RKO (cell line): ENCODE results near the gene COIL.
"Not testable (repeated sequence)": the region's sequence is repeated elsewhere in the genome, so short reads cannot be mapped to it uniquely, and the experiment has no call there.

Experiments
- DNase-seq: peaks from one replicate; pipeline ENCODE4 v3.0.0-alpha.2; 2016; ENCODE audit warnings: low spot score

Gene COIL

DNA sequence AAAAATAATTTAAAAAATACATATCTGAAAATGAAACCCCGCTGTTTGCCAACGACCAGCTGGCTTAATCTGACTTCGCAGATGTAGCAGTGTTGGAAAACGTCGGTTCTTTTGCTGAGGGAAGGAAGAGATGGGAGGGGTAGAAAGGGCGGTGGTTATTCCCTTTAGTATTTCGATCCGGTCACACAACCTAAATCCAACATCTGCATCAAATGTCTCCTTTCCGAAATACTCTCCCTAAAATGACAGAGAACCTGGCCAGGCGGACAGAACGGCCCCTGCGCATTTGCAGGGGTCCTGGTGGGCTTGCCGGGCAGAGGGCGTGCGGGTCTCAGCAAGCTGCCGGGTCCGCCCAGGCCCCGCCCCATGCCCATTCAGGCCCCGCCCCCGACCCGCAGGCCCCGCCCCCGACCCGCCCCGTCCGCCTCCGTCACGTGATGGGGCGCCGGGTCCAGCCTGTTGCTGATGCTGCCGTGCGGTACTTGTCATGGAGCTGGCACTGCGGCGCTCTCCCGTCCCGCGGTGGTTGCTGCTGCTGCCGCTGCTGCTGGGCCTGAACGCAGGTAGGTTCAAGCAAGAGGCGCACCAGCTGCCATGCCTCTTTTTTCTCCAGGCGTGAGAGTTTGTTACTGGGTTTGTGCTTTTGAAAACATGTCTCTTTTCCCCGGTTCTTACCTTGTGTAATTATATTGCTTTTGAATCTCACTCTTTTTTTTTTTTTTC, 17.0 kb upstream of the COIL start, which contains the start of gene SCPEP1:
TSS of gene SCPEP1 (plus strand) at position 459 of the 723 bp plus-strand sequence. CDS start at position 488, 29 bp downstream.
- peak; percentile 89 for DNase-seq

DNA sequence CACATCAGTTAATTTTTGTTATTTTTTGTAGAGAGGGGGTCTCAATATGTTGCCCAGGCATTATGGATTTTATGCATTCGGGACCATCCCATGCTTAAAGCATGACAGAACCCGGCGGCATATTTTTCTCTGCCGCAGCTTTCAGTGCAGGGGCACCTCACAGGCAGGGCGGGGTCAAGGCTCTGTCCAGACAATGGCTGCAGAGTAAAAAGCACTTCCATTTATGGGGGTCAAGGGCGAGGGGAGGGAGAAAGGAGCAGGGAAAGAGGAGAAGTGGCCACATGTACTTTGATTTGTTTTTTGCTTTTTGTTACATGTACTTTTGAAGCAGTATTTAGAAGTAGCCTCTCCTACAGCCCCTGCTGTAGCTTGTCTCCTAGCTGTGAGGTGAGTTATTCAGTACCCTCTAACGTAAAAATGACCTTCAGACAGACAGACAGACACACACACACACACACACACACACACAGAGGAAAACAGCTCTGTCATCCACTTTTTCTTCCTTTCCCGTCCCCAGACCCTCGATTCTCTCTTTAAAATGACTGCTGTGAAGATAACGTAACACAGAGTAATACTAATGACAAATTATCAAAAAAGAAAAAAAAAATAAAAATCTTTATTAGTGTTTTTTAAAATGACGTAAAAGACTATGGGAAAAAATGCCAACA, 16.2 kb upstream of the COIL start:
- no peak for DNase-seq

- DNase-seq = no peak
Measured at GRCh38 chr17:56975656-56976055, 14.8 kb upstream of the COIL start.

- no peak for DNase-seq
Measured at GRCh38 chr17:56974055-56974454, 13.2 kb upstream of the COIL start.

GRCh38 chr17:56973520-56973919, 12.7 kb upstream of the COIL start:
- peak; percentile 75 for DNase-seq

DNA sequence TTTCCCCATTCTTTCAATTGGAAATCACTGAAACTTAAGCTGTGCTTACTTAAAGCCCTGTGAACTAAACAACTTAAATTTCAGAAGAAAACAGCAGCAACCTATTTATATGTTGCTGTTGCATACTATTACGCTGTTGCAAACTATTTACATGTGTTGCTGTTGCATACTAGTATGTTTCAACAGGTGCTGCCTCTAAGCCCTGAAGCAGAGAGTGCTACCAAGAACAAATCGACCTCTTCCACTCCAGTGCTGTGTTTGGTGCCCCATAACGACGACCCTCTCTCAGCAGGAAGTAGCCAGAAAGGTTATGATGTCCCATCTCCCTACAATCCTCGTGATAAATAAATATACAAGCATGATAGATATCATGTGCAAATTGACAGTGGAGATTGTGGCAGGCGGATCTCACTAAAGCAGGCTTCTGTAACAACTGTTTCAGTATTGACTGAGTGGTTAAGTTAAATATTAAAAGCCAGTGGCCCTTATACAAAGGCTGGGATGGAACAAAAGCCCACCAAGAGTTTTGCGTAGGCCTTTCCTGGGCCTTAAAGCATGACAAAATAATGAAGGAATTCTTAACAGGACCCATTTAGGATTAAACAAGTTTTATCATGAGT, 11.4 kb upstream of the COIL start:
- no peak for DNase-seq

DNA sequence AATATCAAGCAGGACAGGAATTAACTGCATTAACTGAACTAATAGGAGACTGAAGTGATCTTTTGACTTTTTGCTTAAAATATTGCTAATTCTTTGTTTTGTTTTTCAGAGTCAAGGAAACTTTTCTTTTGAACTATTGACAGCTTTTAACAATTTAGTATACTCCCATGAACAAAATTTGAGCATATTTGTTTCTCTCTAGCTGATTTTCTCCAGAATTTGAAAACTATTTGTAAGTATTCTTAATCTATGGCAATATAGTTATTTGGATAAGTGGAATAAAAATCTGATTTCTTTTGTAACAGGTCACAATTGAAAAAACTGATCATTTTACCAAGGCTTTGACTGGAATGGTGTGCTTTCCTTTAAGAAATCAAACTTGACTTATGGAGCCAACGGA, 10.1 kb upstream of the COIL start:
- no peak for DNase-seq

DNA sequence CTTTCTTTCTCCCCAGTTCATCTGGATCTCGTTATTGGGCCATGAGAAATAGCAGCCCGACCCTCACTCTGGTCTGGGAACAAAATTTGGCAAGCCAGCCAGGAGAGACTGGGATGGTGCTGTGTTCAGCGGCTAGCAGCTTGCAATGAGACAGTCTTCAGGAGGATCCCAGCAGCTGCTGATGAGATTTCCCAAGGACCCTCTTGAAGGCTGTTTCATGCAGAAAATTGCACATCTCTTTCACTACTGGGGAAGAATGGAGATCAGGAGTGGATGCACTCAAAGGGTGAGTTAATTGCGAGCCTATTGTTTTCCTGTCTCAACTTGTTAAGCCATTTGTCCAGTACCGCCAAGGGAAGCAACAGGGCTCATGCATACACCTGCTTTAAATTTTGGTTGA, 5.5 kb upstream of the COIL start:
- no peak for DNase-seq

DNA sequence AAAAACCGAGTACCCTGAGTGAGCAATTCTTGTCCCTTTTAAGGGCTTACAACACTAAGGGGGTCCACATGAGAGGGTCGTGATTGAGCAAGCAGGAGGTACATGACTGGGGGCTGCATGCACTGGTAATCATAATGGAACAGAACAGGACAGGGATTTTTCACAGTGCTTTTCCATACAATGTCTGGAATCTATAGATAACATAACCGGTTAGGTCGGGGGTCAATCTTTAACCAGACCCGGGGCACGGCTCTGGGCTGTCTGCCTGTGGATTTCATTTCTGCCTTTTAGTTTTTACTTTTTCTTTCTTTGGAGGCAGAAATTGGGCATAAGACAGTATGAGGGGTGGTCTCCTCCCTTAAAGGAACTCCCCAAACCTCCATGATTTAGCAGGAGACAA, 4.8 kb upstream of the COIL start:
- not testable (repeated sequence) for DNase-seq

DNA sequence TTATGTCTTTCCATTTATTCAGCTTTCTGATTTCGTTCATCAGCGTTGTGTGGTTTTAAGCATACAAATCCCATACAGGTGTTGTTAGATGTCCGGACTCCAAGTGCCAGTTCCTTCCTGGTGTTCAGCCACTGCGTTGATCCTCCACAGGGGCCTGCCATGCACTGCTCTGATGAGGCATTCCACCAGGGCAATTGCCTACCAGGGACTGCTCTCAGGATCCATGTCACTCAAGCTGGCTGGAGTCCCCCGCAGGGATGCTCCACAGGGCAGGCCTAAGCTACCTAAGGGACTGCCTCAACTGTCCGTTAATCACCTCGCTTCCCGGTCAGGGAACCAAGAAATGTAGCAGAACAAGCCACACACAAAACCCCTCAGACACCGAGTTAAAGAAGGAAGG, 4.4 kb upstream of the COIL start:
- not testable (repeated sequence) for DNase-seq

GRCh38 chr17:56956992-56957391, 3.9 kb downstream of the COIL start:
- no peak for DNase-seq

DNA sequence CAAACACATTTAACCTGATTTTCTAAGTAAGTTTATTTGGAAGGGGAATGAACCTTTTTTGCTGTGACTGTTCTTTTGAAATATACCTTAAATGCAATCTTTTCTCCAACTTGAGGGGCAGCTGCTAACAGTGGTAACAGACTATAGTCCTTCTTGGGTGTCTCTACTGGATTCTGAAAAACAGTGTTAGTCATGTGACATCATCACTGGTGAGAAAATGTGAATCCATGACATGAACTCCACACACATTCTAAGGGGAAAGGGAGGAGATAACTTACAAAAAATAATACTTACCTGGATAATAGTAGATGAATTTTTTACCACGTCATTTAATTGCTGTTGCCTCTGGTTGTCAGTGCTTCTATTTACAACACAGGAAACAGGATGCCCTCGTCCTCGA, 11.3 kb downstream of the COIL start:
- no peak for DNase-seq

- DNase-seq = no peak
Measured at GRCh38 chr17:56948491-56948890, 12.4 kb downstream of the COIL start.

DNA sequence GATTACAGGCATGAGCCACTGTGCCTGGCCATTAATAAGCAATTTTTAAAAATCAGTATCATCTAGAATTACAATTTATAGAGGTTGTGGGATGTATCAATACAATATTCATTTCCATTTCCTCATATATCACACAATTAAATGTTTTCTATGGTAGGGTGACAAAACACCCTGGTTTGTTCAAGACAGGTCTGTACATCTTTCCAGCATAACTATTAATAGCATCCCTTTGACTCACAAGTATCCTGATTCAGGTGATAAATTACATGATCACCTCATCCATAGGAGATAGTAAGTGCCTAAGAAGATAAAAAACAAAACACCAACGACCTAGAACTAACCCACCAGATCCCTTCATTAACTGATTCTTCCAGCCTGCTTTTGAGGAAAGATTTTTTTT, 13.1 kb downstream of the COIL start:
- DNase-seq = no peak

- DNase-seq = no peak
Measured at GRCh38 chr17:56945938-56946505, 14.8 kb downstream of the COIL start.

DNA sequence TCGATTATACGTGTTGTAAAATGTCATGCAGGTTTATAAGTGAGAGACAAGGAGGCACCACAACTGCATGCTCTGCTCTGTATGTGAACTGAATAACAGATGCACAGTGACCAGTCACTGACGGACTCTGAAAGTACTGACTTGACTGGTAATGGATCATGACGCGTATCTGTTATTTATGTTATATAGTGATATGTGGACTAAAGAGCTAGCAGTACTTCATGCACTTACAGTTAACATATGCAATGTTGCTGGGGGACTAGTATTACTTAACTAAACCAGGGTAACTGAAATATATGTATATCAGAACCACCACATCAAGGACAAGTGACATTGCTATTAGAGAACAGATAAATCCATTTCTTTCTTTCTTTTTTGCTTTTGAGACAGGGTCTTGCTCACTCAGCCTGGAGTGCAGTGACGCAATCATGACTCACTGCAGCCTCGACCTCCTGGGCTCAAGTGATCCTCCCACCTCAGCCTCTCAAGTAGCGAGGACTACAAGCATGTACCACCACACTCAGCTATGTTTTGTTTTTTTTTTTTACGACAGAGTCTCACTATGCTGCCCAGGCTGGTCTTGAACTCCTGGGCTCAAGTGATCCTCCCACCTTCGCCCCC, 17.2 kb downstream of the COIL start:
- no peak for DNase-seq

GRCh38 chr17:56939869-56940484, 20.9 kb downstream of the COIL start:
- peak; percentile 67 for DNase-seq

DNA sequence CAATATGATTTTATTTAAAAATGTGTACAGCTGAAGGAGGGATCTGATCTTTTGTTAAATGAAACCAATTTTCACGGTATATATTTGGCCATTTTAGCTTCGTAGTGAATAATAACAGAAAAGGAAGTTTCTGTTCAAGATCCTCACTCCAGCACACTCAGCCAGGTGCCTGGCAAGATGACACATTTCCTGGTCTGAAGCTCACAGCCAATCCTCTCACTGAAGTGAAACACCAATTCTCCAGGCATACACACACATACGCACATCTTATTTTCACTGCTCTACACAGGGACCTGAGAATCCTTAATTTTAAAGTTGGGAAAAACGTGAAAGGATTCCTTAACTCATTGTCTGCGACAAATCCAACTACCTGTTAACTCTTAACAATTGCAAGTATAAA, 22.6 kb downstream of the COIL start:
- DNase-seq = not testable (repeated sequence)

- DNase-seq = no peak
Measured at GRCh38 chr17:56937687-56938086, 23.2 kb downstream of the COIL start.

DNA sequence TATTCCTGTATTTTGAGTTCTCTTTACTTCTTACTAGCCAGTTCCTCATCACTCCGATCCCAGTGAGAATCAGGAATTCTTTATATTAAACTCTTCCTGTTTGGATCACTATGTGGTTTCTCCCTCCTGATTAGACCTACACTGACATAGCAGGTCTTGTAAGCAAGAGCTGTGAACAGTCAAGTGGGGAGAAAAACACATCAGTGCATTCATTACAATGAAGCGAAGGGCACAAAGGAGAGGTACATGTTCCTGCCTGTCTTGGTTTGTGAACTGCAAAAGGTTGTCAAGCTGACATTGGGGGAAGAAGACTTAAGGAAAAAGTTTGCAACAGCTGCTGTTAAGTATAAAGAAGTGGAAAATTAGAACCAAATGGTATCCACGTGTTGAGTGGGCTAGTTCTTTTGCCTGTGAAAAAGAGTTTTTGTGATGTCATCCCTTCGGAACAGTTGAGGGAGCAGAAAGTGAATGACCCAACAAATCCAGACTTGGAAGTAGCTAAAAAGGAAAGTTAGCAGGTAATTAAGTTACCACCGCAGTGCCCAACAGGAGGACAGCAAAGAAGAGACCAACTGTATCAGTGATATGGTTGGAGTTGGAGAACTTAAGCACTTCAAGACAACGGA, 24.0 kb downstream of the COIL start:
- no peak for DNase-seq

DNA sequence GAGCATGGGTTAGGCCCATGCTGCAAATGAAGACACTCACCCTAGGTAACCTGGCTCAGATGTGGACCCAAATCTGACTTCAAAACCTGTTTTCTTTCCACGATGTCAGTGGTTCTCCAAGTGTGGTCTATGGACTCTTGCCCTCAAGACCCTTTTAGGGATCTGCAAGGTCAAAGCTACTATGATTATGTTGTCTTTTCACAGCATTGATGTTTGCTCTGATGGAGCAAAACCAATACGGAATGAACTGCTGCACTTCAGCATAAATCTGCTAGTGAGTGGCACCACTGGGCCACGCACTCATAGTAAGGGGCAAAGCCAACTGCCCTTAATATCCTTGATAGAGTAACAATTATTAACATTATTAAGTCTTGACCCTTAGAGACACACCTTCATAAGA, 25.4 kb downstream of the COIL start:
- no peak for DNase-seq

DNA sequence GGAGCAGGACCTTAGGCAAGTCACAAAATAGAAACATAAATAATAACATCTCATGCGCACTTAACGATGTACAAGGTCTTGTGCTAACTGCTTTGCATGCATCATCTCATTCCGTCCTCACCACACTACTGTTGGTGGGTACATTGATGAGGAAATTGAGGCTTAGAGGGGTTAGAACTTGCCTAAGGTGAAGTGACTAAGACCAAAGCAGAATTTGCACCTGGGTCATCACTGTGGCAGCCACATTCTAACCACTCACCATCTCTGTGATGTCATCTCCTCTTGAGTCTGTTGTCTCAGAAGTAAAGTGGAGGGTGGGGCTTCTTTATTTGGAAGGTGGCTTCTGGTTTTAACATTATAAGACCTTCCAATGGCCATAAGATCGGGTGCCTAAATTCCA, 26.6 kb downstream of the COIL start:
- DNase-seq = no peak
